H1 (cell line): ENCODE measurements around the gene HMGN3. TPM values are rescaled to one million over a fixed set of nuclear protein-coding genes. Genes with fewer than 3 reads are reported as not detected.

Experiments
- CTCF ChIA-PET: fragments of 300-600 bp; sonication (Branson Sonifier 250); formaldehyde crosslinking; loops from one replicate; lab custom pipeline; 2021; ENCODE audit not compliant: partially characterized antibody; lab: Charles Lee
- POLR2A ChIA-PET: fragments of 300-600 bp; sonication (Branson Sonifier 250); formaldehyde crosslinking; loops from one replicate; lab custom pipeline; 2021; ENCODE audit warnings: inconsistent platforms; ENCODE audit not compliant: partially characterized antibody; lab: Charles Lee
- DNase-seq, 2 experiments: peaks; one replicate each; pipeline versions ENCODE4 v3.0.0 to v3.0.0-alpha.2; 2010 to 2022; ENCODE audit warnings: low spot score in 2 of 2, low read depth in 1 of 2, mixed read lengths in 1 of 2
- FAIRE-seq: peaks from 2 replicates; lab custom pipeline; 2011; peaks lifted over from hg19 to GRCh38; lab: Jason Lieb, UNC
- H2AFZ ChIP-seq: 2 replicates; pipeline ENCODE4 v1.8.1; 2012; ENCODE audit warnings: low read length, inconsistent platforms
- H2AK5ac ChIP-seq: 2 replicates; pipeline ENCODE4 v1.6.1; 2013; ENCODE audit warnings: low read depth, low read length
- H2BK120ac ChIP-seq: replicated peaks from 2 replicates; pipeline ENCODE3; 2013; ENCODE audit warnings: low read depth, low read length, inconsistent platforms
- H2BK12ac ChIP-seq: 2 replicates; pipeline ENCODE4 v1.6.1; 2013; ENCODE audit warnings: low read depth, low read length
- H2BK15ac ChIP-seq: 2 replicates; pipeline ENCODE4 v1.6.1; 2013; ENCODE audit warnings: low read length
- H2BK20ac ChIP-seq: 2 replicates; pipeline ENCODE4 v1.6.1; 2013; ENCODE audit warnings: low read length
- H2BK5ac ChIP-seq: 2 replicates; pipeline ENCODE4 v1.6.1; 2013; ENCODE audit warnings: low read depth, low read length
- H3K14ac ChIP-seq: 2 replicates; pipeline ENCODE4 v1.6.1; 2013; ENCODE audit warnings: inconsistent platforms; ENCODE audit not compliant: insufficient read length
- H3K18ac ChIP-seq: 2 replicates; pipeline ENCODE4 v1.6.1; 2013; ENCODE audit warnings: low read length; ENCODE audit errors: extremely low read depth
- H3K23ac ChIP-seq: 2 replicates; pipeline ENCODE4 v1.6.1; 2013; ENCODE audit warnings: inconsistent platforms; ENCODE audit not compliant: insufficient read length
- H3K23me2 ChIP-seq: 2 replicates; pipeline ENCODE4 v1.6.1; 2013; ENCODE audit warnings: low read depth, low read length
- H3K27ac ChIP-seq: 2 replicates; pipeline ENCODE4 v1.6.1; 2011; ENCODE audit warnings: low read depth, low read length, inconsistent platforms
- H3K27me3 ChIP-seq, 4 experiments: replicated peaks in 1 of 4; 1 replicate in 1 of 4; 2 replicates in 3 of 4; pipeline versions ENCODE4 v1.6.1 to v1.8.1; 2011 to 2013; ENCODE audit warnings: low read length in 3 of 4, mild to moderate bottlenecking in 3 of 4, inconsistent platforms in 2 of 4, mixed read lengths in 2 of 4, moderate library complexity in 1 of 4; ENCODE audit not compliant: control insufficient read depth in 3 of 4, insufficient read depth in 3 of 4; ENCODE audit errors: extremely low read depth in 1 of 4
- H3K36me3 ChIP-seq, 4 experiments: 2 replicates each; pipeline versions ENCODE4 v1.6.1 to v1.8.1; 2011 to 2013; ENCODE audit warnings: mild to moderate bottlenecking in 4 of 4, low read length in 3 of 4, moderate library complexity in 2 of 4, control low read depth in 1 of 4, inconsistent platforms in 1 of 4; ENCODE audit not compliant: insufficient read depth in 4 of 4, control insufficient read depth in 2 of 4
- H3K4ac ChIP-seq: replicated peaks from 2 replicates; pipeline ENCODE3; 2013; ENCODE audit warnings: low read length, low read depth, mixed read lengths, inconsistent platforms; ENCODE audit not compliant: insufficient read length
- H3K4me1 ChIP-seq, 4 experiments: replicated peaks in 1 of 4; 1 replicate in 1 of 4; 2 replicates in 3 of 4; pipeline versions ENCODE4 v1.6.1 to v1.8.1; 2011 to 2013; ENCODE audit warnings: low read length in 3 of 4, inconsistent platforms in 2 of 4, mixed read lengths in 1 of 4; ENCODE audit not compliant: insufficient read depth in 4 of 4, control insufficient read depth in 3 of 4
- H3K4me2 ChIP-seq, 2 experiments: 2 replicates each; pipeline versions ENCODE4 v1.6.1 to v1.8.1; 2011 to 2013; ENCODE audit warnings: low read depth in 2 of 2, low read length in 2 of 2, control low read depth in 1 of 2, inconsistent platforms in 1 of 2, mild to moderate bottlenecking in 1 of 2; ENCODE audit not compliant: insufficient read depth in 1 of 2
- H3K4me3 ChIP-seq, 4 experiments: fragments of 200-600, 300-600 bp in 1 of 4; sonication (generic), shearing (Covaris generic), sonication (Bioruptor Twin) in 1 of 4; 2 replicates each; pipeline versions ENCODE4 v1.5.1 to v1.8.1; 2011 to 2016; ENCODE audit warnings: low read length in 4 of 4, low read depth in 3 of 4, control low read depth in 2 of 4, inconsistent platforms in 2 of 4, mild to moderate bottlenecking in 2 of 4, mixed read lengths in 1 of 4, moderate library complexity in 1 of 4; ENCODE audit not compliant: insufficient read depth in 2 of 4; ENCODE audit errors: extremely low read depth in 1 of 4
- H3K56ac ChIP-seq: replicated peaks from 2 replicates; pipeline ENCODE3; 2013; ENCODE audit warnings: low read depth, mild to moderate bottlenecking, mixed read lengths, low read length, inconsistent platforms; ENCODE audit not compliant: insufficient read length
- H3K79me1 ChIP-seq: 2 replicates; pipeline ENCODE4 v1.6.1; 2013; ENCODE audit warnings: low read depth, low read length, control low read depth
- H3K79me2 ChIP-seq, 2 experiments: 2 replicates each; pipeline versions ENCODE4 v1.6.1 to v1.8.1; 2012 to 2013; ENCODE audit warnings: low read length in 2 of 2, mild to moderate bottlenecking in 2 of 2, inconsistent platforms in 1 of 2; ENCODE audit not compliant: insufficient read depth in 2 of 2, control insufficient read depth in 1 of 2
- H3K9ac ChIP-seq, 4 experiments: replicated peaks in 1 of 4; 1 replicate in 1 of 4; 2 replicates in 3 of 4; pipeline versions ENCODE4 v1.6.1 to v1.8.1; 2011 to 2013; ENCODE audit warnings: low read depth in 3 of 4, low read length in 3 of 4, control low read depth in 2 of 4, mild to moderate bottlenecking in 2 of 4, moderate library complexity in 2 of 4, inconsistent platforms in 1 of 4; ENCODE audit errors: extremely low read depth in 1 of 4
- H3K9me3 ChIP-seq, 2 experiments: 2 replicates each; pipeline versions ENCODE4 v1.6.1 to v1.8.1; 2012 to 2013; ENCODE audit warnings: mild to moderate bottlenecking in 2 of 2, moderate library complexity in 2 of 2, control low read depth in 1 of 2, inconsistent platforms in 1 of 2, low read depth in 1 of 2, low read length in 1 of 2, mixed read lengths in 1 of 2; ENCODE audit not compliant: insufficient read depth in 2 of 2
- H4K20me1 ChIP-seq, 2 experiments: replicated peaks in 1 of 2; 2 replicates each; pipeline versions ENCODE3 to v1.8.1; 2011 to 2013; ENCODE audit warnings: inconsistent platforms in 2 of 2, low read length in 2 of 2, mild to moderate bottlenecking in 1 of 2; ENCODE audit not compliant: insufficient read depth in 2 of 2, control insufficient read depth in 1 of 2
- H4K5ac ChIP-seq: 2 replicates; pipeline ENCODE4 v1.6.1; 2013; ENCODE audit warnings: low read length, low read depth, mixed read lengths, inconsistent platforms; ENCODE audit not compliant: insufficient read length
- H4K8ac ChIP-seq: 2 replicates; pipeline ENCODE4 v1.8.0; 2013; ENCODE audit warnings: mild to moderate bottlenecking, moderate library complexity, low read length, inconsistent platforms; ENCODE audit not compliant: insufficient read depth; ENCODE audit errors: extremely low read depth
- H4K91ac ChIP-seq: replicated peaks from 2 replicates; pipeline ENCODE3; 2013; ENCODE audit warnings: low read length, mixed read lengths, inconsistent platforms; ENCODE audit not compliant: insufficient read length
- ASH2L ChIP-seq: fragments of 200-600, 300-600 bp; sonication (generic); IDR thresholded peaks from one replicate; pipeline ENCODE4 v1.7.1; 2017; ENCODE audit warnings: low read length
- EZH2 ChIP-seq: fragments of 200-600 bp; sonication (generic); IDR thresholded peaks from 2 replicates; pipeline ENCODE4 v1.7.1; 2012; ENCODE audit warnings: low read depth, mild to moderate bottlenecking, moderate library complexity, low read length, inconsistent platforms; ENCODE audit not compliant: severe bottlenecking
- HDAC2 ChIP-seq, 2 experiments: fragments of 300-600 bp in 1 of 2; sonication (generic) in 1 of 2; IDR thresholded peaks; 2 replicates each; pipeline ENCODE4 v1.6.1; 2011 to 2012; ENCODE audit warnings: low read depth in 2 of 2, low read length in 2 of 2, mild to moderate bottlenecking in 2 of 2, moderate library complexity in 2 of 2, borderline replicate concordance in 1 of 2, inconsistent platforms in 1 of 2
- PHF8 ChIP-seq: fragments of 200-600 bp; sonication (generic); conservative IDR thresholded peaks from 2 replicates; pipeline ENCODE4 v1.7.1; 2012; ENCODE audit warnings: low read depth, mild to moderate bottlenecking, inconsistent platforms, low read length, moderate library complexity
- SAP30 ChIP-seq: fragments of 300-600 bp; sonication (generic); IDR thresholded peaks from 2 replicates; pipeline ENCODE4 v1.7.1; 2012; ENCODE audit warnings: low read length, moderate library complexity, mild to moderate bottlenecking, inconsistent platforms; ENCODE audit not compliant: insufficient read depth, insufficient replicate concordance
- SUZ12 ChIP-seq: fragments of 200-600 bp; sonication (generic); IDR thresholded peaks from 2 replicates; pipeline ENCODE4 v1.6.1; 2012; ENCODE audit warnings: mild to moderate bottlenecking, inconsistent platforms, low read length, moderate library complexity, mixed read lengths
- YY1 ChIP-seq: IDR thresholded peaks from 2 replicates; pipeline ENCODE4 v1.6.1; 2011; ENCODE audit warnings: low read depth, mild to moderate bottlenecking, low read length
- WGBS, 2 experiments: shearing (Covaris generic) in 1 of 2; methylation state at CpG; one replicate each; pipeline versions ENCODE4 v1.1.6 to v1.1.7; 2013 to 2015; ENCODE audit warnings: low lambda C conversion rate in 2 of 2, mixed read lengths in 2 of 2, inconsistent platforms in 1 of 2, low coverage in 1 of 2, missing lambda C conversion rate in 1 of 2; ENCODE audit not compliant: insufficient replicate concordance in 2 of 2, insufficient coverage in 1 of 2, insufficient read length in 1 of 2; ENCODE audit errors: extremely low coverage in 1 of 2, missing lambda C conversion rate in 1 of 2; 5-methylcytosine and 5-hydroxymethylcytosine counted together
- polyA plus RNA-seq, 7 experiments: library from polyadenylated mRNA; depleted of rRNA in 3 of 7; stranded (reverse) in 5 of 7; unstranded in 2 of 7; fragments of >200 nt in 5 of 7; fragments of 200-250 nt in 2 of 7; gene quantifications; 1 replicate in 5 of 7; 2 replicates in 1 of 7; 4 replicates in 1 of 7; pipeline versions ENCODE4 v1.2.1 to v1.2.3, GENCODE V29; 2011 to 2013; ENCODE audit warnings: missing spikeins in 2 of 7, mixed read lengths in 2 of 7
- total RNA-seq: library from RNA; stranded (reverse); fragmentation: NEBNext Ultra II Directional; extraction: Animal tissue kit (Norgen Biotek cat#: 25700); gene quantifications from 2 replicates; pipeline ENCODE4 v1.2.1, GENCODE V29; 2021
- TF ChIP-seq, protein P1 (sequence below), 3 experiments: IDR thresholded peaks; 1 replicate in 2 of 3; 2 replicates in 1 of 3; pipeline versions ENCODE4 v1.5.1 to v1.6.1; 2011; ENCODE audit warnings: low read length in 3 of 3, mild to moderate bottlenecking in 3 of 3, inconsistent platforms in 2 of 3, low read depth in 1 of 3, moderate library complexity in 1 of 3; ENCODE audit not compliant: insufficient read depth in 1 of 3; ENCODE audit errors: control extremely low read depth in 1 of 3

HMGN3 gene
- total and polyA plus RNA-seq, 2 of the 8 experiments (the other 6 are each of a cell fraction or from before 2014, with no cell fraction given) = 84.4 to 167 TPM

DNA sequence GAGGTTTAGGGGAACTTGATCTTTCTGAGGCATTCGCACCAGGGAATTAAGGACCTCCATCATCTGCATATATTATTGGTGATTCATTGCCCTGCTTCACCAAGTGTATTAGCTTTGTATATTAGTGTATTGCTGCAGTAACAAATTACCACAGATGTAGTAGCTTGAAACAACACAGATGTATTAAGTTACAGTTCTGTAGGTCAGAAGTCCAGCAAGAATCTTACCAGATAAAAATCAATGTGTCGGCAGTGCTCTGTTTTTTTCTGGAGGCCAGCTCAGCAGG, 65.8 kb downstream of the HMGN3 start:
- Histone ChIP-seq H3K18ac (no peak overlapping the region), H3K9ac (no peak overlapping the region), H2BK12ac (no peak overlapping the region), H3K4me3 (no peak overlapping the region), H3K23ac (no peak overlapping the region), H3K36me3 (no peaks in the 10 kb centered on the region), H2BK120ac (no peak overlapping the region), H3K4me1 (no peaks in the 10 kb centered on the region), H2AFZ (0 out of 2 replicates have a peak overlapping the region, but pooled peaks have one; percentile 34), H3K9me3 (no peaks in the 10 kb centered on the region; a peak in 1 of 4 replicates), H3K27ac (no peak overlapping the region), H3K23me2 (no peaks in the 10 kb centered on the region), H4K20me1 (no peaks in the 10 kb centered on the region), H4K8ac (no peak overlapping the region), H3K79me1 (no peaks in the 10 kb centered on the region)
- CTCF ChIA-PET = no interaction called here
- WGBS, 2 experiments = 93% methylated on average over 2 of the region's 2 CpGs; no CpG with 5 or more reads in 1 of the 2 experiments
- TF ChIP-seq EZH2 = no peak
- no peak for TF ChIP-seq SAP30
- no peak for TF ChIP-seq PHF8
- no peak for TF ChIP-seq HDAC2 (IDR thresholded peaks at IDR 0.05; ENCODE audit: borderline replicate concordance in 1 of 2, low read depth in 2 of 2, low read length in 2 of 2)
- TF ChIP-seq YY1 = no peak
- TF ChIP-seq, protein P1, sequence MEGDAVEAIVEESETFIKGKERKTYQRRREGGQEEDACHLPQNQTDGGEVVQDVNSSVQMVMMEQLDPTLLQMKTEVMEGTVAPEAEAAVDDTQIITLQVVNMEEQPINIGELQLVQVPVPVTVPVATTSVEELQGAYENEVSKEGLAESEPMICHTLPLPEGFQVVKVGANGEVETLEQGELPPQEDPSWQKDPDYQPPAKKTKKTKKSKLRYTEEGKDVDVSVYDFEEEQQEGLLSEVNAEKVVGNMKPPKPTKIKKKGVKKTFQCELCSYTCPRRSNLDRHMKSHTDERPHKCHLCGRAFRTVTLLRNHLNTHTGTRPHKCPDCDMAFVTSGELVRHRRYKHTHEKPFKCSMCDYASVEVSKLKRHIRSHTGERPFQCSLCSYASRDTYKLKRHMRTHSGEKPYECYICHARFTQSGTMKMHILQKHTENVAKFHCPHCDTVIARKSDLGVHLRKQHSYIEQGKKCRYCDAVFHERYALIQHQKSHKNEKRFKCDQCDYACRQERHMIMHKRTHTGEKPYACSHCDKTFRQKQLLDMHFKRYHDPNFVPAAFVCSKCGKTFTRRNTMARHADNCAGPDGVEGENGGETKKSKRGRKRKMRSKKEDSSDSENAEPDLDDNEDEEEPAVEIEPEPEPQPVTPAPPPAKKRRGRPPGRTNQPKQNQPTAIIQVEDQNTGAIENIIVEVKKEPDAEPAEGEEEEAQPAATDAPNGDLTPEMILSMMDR (IDR thresholded peaks at IDR 0.05; ENCODE audit: control extremely low read depth in 1 of 3, insufficient read depth in 1 of 3, low read depth in 1 of 3, low read length in 3 of 3) = no peak
- no peak for TF ChIP-seq SUZ12
- TF ChIP-seq ASH2L = no peak
- TF ChIP-seq, all 59 proteins: peak for 0
- Histone ChIP-seq H3K56ac (no peak overlapping the region), H3K27me3 (no peaks in the 10 kb centered on the region), H2BK20ac (no peak overlapping the region), H2AK5ac (no peak overlapping the region), H3K4me2 (no peak overlapping the region), H3K4ac (no peak overlapping the region), H3K79me2 (no peaks in the 10 kb centered on the region), H4K91ac (no peak overlapping the region), H2BK15ac (no peak overlapping the region), H4K5ac (no peak overlapping the region), H3K14ac (no peak overlapping the region), H2BK5ac (no peak overlapping the region)
- FAIRE-seq (no peak), DNase-seq (no peak)
- POLR2A ChIA-PET = no interaction called here
